Caco-2 (cell line): ENCODE measurements around the gene PRKCI. TPM values are rescaled to one million over a fixed set of nuclear protein-coding genes. Genes with fewer than 3 reads are reported as not detected.

ENCODE experiments used
- BruUV-seq: library from RNA; stranded (reverse); fragments of 400-500 nt; replicated peaks from 2 replicates; lab custom pipeline; 2021; lab: Mats Ljungman, UMichigan
- CTCF ChIA-PET: fragments of 300-600 bp; sonication (Branson Sonifier 250); formaldehyde crosslinking; loops from one replicate; lab custom pipeline; 2022; ENCODE audit warnings: antibody characterized with exemption; lab: Charles Lee
- POLR2A ChIA-PET: fragments of 300-600 bp; sonication (Branson Sonifier 250); formaldehyde crosslinking; loops from one replicate; lab custom pipeline; 2022; ENCODE audit warnings: antibody characterized with exemption; lab: Charles Lee
- DNase-seq, 2 experiments: peaks; one replicate each; pipeline versions ENCODE4 v3.0.0 to v3.0.0-alpha.2; 2020 to 2022
- H3K27me3 ChIP-seq: replicated peaks from 2 replicates; pipeline ENCODE4 v1.6.0; 2011; ENCODE audit warnings: low read length; ENCODE audit not compliant: control insufficient read depth, insufficient read depth
- H3K36me3 ChIP-seq: 2 replicates; pipeline ENCODE4 v1.5.1; 2011; ENCODE audit warnings: low read length; ENCODE audit not compliant: control insufficient read depth, insufficient read depth
- H3K4me1 ChIP-seq: fragments of 250-450 bp; sonication (Bioruptor Pico); 2 replicates; pipeline ENCODE4 v1.5.1; 2020; ENCODE audit warnings: mild to moderate bottlenecking
- H3K4me3 ChIP-seq: 2 replicates; pipeline ENCODE4 v1.5.1; 2011; ENCODE audit warnings: low read depth, mild to moderate bottlenecking, control low read depth, low read length
- H3K9me3 ChIP-seq: fragments of 250-450 bp; sonication (Bioruptor Pico); 2 replicates; pipeline ENCODE4 v1.5.1; 2020; ENCODE audit warnings: mild to moderate bottlenecking, moderate library complexity
- H3K27ac Mint-ChIP-seq: one replicate; pipeline ENCODE4 v1.8.0; 2022; ENCODE audit warnings: mixed read lengths; ENCODE audit not compliant: unreplicated experiment
- H3K27me3 Mint-ChIP-seq: one replicate; pipeline ENCODE4 v1.8.0; 2022; ENCODE audit warnings: mixed read lengths; ENCODE audit not compliant: insufficient read depth, unreplicated experiment
- H3K36me3 Mint-ChIP-seq: one replicate; pipeline ENCODE4 v1.8.0; 2022; ENCODE audit warnings: mild to moderate bottlenecking, mixed read lengths; ENCODE audit not compliant: insufficient read depth, unreplicated experiment
- H3K4me1 Mint-ChIP-seq: one replicate; pipeline ENCODE4 v1.8.0; 2022; ENCODE audit warnings: low read depth, mixed read lengths; ENCODE audit not compliant: unreplicated experiment
- H3K4me3 Mint-ChIP-seq: one replicate; pipeline ENCODE4 v1.8.0; 2022; ENCODE audit warnings: mild to moderate bottlenecking, moderate library complexity, mixed read lengths; ENCODE audit not compliant: unreplicated experiment
- H3K9me3 Mint-ChIP-seq: one replicate; pipeline ENCODE4 v1.8.0; 2022; ENCODE audit warnings: mixed read lengths; ENCODE audit not compliant: unreplicated experiment
- CTCF ChIP-seq, 2 experiments: fragments of 200-600 bp in 1 of 2; IDR thresholded peaks; 1 replicate in 1 of 2; 2 replicates in 1 of 2; pipeline versions ENCODE4 v1.5.1 to v1.8.0; 2011 to 2022; ENCODE audit warnings: antibody characterized with exemption in 1 of 2, control low read depth in 1 of 2, inconsistent platforms in 1 of 2, low read depth in 1 of 2, low read length in 1 of 2, mild to moderate bottlenecking in 1 of 2, moderate library complexity in 1 of 2; ENCODE audit not compliant: insufficient read depth in 1 of 2, severe bottlenecking in 1 of 2, unreplicated experiment in 1 of 2
- intact Hi-C: fragments of 100-400 bp; cut with micrococcal nuclease; formaldehyde crosslinking; loops from one replicate; pipeline ENCODE4 v1.10.0; 2022; ENCODE audit not compliant: unreplicated experiment
- total RNA-seq: library from RNA; stranded (reverse); gene quantifications from 2 replicates; pipeline ENCODE4 v1.2.3, GENCODE V29; 2022

PRKCI gene
- total RNA-seq, 1 experiment from 2014 or later = 45.8 TPM

DNA sequence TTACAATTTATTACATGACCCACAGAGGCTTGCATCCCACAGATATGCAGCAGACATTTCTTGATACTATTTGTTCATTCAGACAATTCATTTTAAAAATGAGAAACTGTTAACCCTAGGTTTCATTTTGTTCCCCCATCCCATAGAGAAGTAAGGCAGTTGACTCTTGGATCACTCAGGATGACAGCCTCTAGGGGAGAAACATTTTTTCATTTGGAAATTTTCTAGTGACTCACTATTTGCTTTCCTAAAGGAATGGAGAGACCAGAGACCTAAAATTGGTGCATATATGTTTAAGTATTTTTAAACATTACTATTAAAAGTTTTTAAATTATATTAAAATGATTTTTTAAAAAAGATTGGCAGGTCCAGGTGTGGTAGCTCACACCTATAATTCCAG is 21.2 kb upstream of the PRKCI start:
- TF ChIP-seq CTCF (IDR thresholded peaks at IDR 0.05; ENCODE audit: insufficient read depth in 1 of 2, low read depth in 1 of 2, low read length in 1 of 2, severe bottlenecking in 1 of 2, unreplicated experiment in 1 of 2) = no peak
- no peak for DNase-seq
- BruUV-seq = no TSS peak
- Mint-ChIP-seq H3K27ac (no peak overlapping the region), H3K36me3 (peaks cover 6% of the 10 kb centered on the region), H3K4me3 (no peak overlapping the region), H3K9me3 (no peaks in the 10 kb centered on the region), H3K4me1 (no peaks in the 10 kb centered on the region), H3K27me3 (no peaks in the 10 kb centered on the region)
- CTCF ChIA-PET = no interaction called here
- no peak overlapping the region for H3K4me3 ChIP-seq
- H3K27me3 ChIP-seq = no peaks in the 10 kb centered on the region
- no peaks in the 10 kb centered on the region for H3K36me3 ChIP-seq
- intact Hi-C loops = no loop called here
- H3K4me1 ChIP-seq = peaks cover 16% of the 10 kb centered on the region; the same call in 1 of the 2 replicates
- no peaks in the 10 kb centered on the region for H3K9me3 ChIP-seq
- POLR2A ChIA-PET = no interaction called here

DNA sequence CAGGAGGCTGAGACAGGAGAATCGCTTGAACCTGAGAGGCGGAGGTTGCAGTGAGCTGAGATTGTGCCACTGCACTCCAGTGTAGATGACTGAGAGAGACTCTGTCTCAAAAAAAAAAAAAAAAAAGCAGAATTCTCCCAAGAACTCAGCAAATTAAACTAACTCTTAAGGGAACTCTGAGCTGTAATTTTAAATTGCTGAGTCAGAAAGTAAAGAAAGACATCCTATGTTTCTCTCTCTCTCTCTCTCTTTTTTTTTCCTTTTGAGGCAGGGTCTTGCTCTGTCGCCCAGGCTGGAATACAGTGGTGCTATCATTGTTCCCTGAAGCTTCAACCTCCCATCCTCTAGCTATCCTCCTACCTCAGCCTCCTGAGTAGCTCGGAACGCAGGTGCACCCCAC is 20.7 kb upstream of the PRKCI start:
- no peak for DNase-seq
- CTCF ChIA-PET = no interaction called here
- Histone ChIP-seq H3K4me1 (peaks cover 16% of the 10 kb centered on the region; the same call in 1 of the 2 replicates), H3K9me3 (no peaks in the 10 kb centered on the region), H3K4me3 (no peak overlapping the region), H3K27me3 (no peaks in the 10 kb centered on the region), H3K36me3 (no peaks in the 10 kb centered on the region)
- Mint-ChIP-seq H3K4me3 (no peak overlapping the region), H3K9me3 (no peaks in the 10 kb centered on the region), H3K4me1 (peaks cover 5% of the 10 kb centered on the region), H3K36me3 (peaks cover 6% of the 10 kb centered on the region), H3K27me3 (no peaks in the 10 kb centered on the region), H3K27ac (no peak overlapping the region)
- POLR2A ChIA-PET = interaction anchor here (0.6 kb wide), 1 partner anchor 58 kb away, joined by 3 read pairs; no protein-coding TSS in a partner anchor
- no peak for TF ChIP-seq CTCF (IDR thresholded peaks at IDR 0.05; ENCODE audit: insufficient read depth in 1 of 2, low read depth in 1 of 2, low read length in 1 of 2, severe bottlenecking in 1 of 2, unreplicated experiment in 1 of 2)
- intact Hi-C loops = no loop called here
- BruUV-seq = no TSS peak

DNA sequence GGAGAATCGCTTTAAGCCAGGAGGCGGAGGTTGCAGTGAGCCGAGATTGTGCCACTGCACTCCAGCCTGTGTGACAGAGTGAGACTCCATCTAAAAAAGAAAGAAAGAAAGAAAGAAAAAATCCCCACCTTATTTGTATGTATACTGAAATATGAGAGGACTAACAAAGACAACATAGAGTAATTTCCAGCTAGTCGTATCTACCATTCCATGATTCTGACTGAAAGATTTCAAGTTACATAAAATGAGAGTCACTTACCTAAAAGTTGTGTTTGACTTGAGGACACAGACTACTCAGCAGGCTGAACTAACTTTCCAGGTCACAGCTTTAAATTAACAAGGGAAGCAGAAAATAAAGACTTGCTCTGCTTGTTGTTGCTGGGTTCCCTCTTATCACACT is 18.8 kb upstream of the PRKCI start:
- no peak overlapping the region for H3K4me3 Mint-ChIP-seq
- Histone ChIP-seq H3K4me1 (peaks cover 16% of the 10 kb centered on the region; the same call in 1 of the 2 replicates), H3K9me3 (no peaks in the 10 kb centered on the region), H3K36me3 (no peaks in the 10 kb centered on the region), H3K4me3 (no peak overlapping the region), H3K27me3 (no peaks in the 10 kb centered on the region)
- H3K27ac Mint-ChIP-seq = no peak overlapping the region
- H3K9me3 Mint-ChIP-seq = no peaks in the 10 kb centered on the region
- DNase-seq = no peak
- ChIA-PET CTCF (no interaction called here), POLR2A (no interaction called here)
- no TSS peak for BruUV-seq
- no peaks in the 10 kb centered on the region for H3K27me3 Mint-ChIP-seq
- H3K4me1 Mint-ChIP-seq = peaks cover 7% of the 10 kb centered on the region
- TF ChIP-seq CTCF (IDR thresholded peaks at IDR 0.05; ENCODE audit: insufficient read depth in 1 of 2, low read depth in 1 of 2, low read length in 1 of 2, severe bottlenecking in 1 of 2, unreplicated experiment in 1 of 2) = no peak
- intact Hi-C loops = no loop called here
- H3K36me3 Mint-ChIP-seq = peaks cover 6% of the 10 kb centered on the region
